HepG2 (cell line): ENCODE data around the gene LATS1. TPM values are rescaled to one million over a fixed set of nuclear protein-coding genes. Genes with fewer than 3 reads are reported as not detected.

Source experiments
- CHCHD3 ChIP-seq: sonication (generic); formaldehyde crosslinking; IDR thresholded peaks from 2 replicates; pipeline ENCODE4 v1.8.0; 2022; ENCODE audit warnings: mild to moderate bottlenecking, missing genetic modification reagents, moderate library complexity
- KDM5B ChIP-seq: sonication (generic); formaldehyde crosslinking; IDR thresholded peaks from 2 replicates; pipeline ENCODE4 v1.4.0; 2020; ENCODE audit warnings: missing genetic modification reagents, mild to moderate bottlenecking, borderline replicate concordance
- KMT2A ChIP-seq: sonication (generic); formaldehyde crosslinking; IDR thresholded peaks from 2 replicates; pipeline ENCODE4 v1.4.0; 2020; ENCODE audit warnings: missing genetic modification reagents
- PHF8 ChIP-seq: sonication (generic); formaldehyde crosslinking; IDR thresholded peaks from 2 replicates; pipeline ENCODE4 v1.5.0; 2020; ENCODE audit warnings: missing genetic modification reagents
- RFXAP ChIP-seq: sonication (generic); formaldehyde crosslinking; IDR thresholded peaks from 2 replicates; pipeline ENCODE4 v1.4.0; 2020; ENCODE audit warnings: missing genetic modification reagents, borderline replicate concordance
- SIX4 ChIP-seq: sonication (generic); formaldehyde crosslinking; IDR thresholded peaks from 2 replicates; pipeline ENCODE4 v1.4.0; 2020; ENCODE audit warnings: missing genetic modification reagents
- SP1 ChIP-seq, 2 experiments: fragments of 450-650 bp in 1 of 2; sonication (generic) in 1 of 2; formaldehyde crosslinking in 1 of 2; IDR thresholded peaks; 2 replicates each; pipeline versions ENCODE4 v1.4.0 to v1.6.1; 2016 to 2020; ENCODE audit warnings: missing genetic modification reagents in 1 of 2
- SYNCRIP ChIP-seq: fragments of 200-400 bp; formaldehyde crosslinking; IDR thresholded peaks from 2 replicates; pipeline ENCODE4 v1.6.1; 2018; ENCODE audit warnings: mild to moderate bottlenecking, low read depth, low read length; ENCODE audit not compliant: insufficient read depth
- TBX3 ChIP-seq: fragments of 450-650 bp; IDR thresholded peaks from 2 replicates; pipeline ENCODE4 v1.6.1; 2017; ENCODE audit warnings: antibody characterized with exemption, mild to moderate bottlenecking, inconsistent platforms, borderline replicate concordance
- ZBTB3 ChIP-seq: sonication (generic); formaldehyde crosslinking; IDR thresholded peaks from 2 replicates; pipeline ENCODE4 v1.4.0; 2020; ENCODE audit warnings: low read depth, mild to moderate bottlenecking, moderate library complexity, missing genetic modification reagents, borderline replicate concordance
- ZNF350 ChIP-seq: sonication (generic); formaldehyde crosslinking; IDR thresholded peaks from 2 replicates; pipeline ENCODE4 v1.4.0; 2020; ENCODE audit warnings: mild to moderate bottlenecking, low read depth, missing genetic modification reagents, borderline replicate concordance
- ZNF484 ChIP-seq: sonication (generic); formaldehyde crosslinking; IDR thresholded peaks from 2 replicates; pipeline ENCODE4 v1.5.1; 2020; ENCODE audit warnings: mild to moderate bottlenecking, low read depth, missing genetic modification reagents, borderline replicate concordance
- ZNF496 ChIP-seq: sonication (generic); formaldehyde crosslinking; IDR thresholded peaks from 2 replicates; pipeline ENCODE4 v1.8.1; 2023; ENCODE audit warnings: mild to moderate bottlenecking, moderate library complexity, missing genetic modification reagents; ENCODE audit not compliant: insufficient replicate concordance
- ZNF720 ChIP-seq: sonication (generic); formaldehyde crosslinking; IDR thresholded peaks from 2 replicates; pipeline ENCODE4 v1.4.0; 2020; ENCODE audit warnings: missing genetic modification reagents
- ZNF816 ChIP-seq: sonication (generic); formaldehyde crosslinking; IDR thresholded peaks from 2 replicates; pipeline ENCODE4 v1.8.0; 2022; ENCODE audit warnings: missing genetic modification reagents, mild to moderate bottlenecking, borderline replicate concordance
- ZNF891 ChIP-seq: sonication (generic); formaldehyde crosslinking; IDR thresholded peaks from 2 replicates; pipeline ENCODE4 v1.5.0; 2020; ENCODE audit warnings: mild to moderate bottlenecking, missing genetic modification reagents
- polyA plus RNA-seq, 8 experiments: library from polyadenylated mRNA; depleted of rRNA in 3 of 8; stranded (reverse) in 7 of 8; unstranded in 1 of 8; fragments of >200 nt; fragmentation: Illumina TruSeq in 4 of 8; extraction: Trizol in 4 of 8; gene quantifications; 2 replicates each; pipeline versions ENCODE4 v1.2.1 to v1.2.3, GENCODE V29; 2011 to 2016; ENCODE audit warnings: low read depth in 4 of 8, missing spikeins in 1 of 8, mixed read lengths in 1 of 8; ENCODE audit not compliant: insufficient read depth in 1 of 8
- total RNA-seq, 5 experiments: library from RNA; depleted of rRNA; stranded (reverse); fragments of >200 nt; fragmentation: Illumina TruSeq; extraction: Trizol; gene quantifications; 2 replicates each; pipeline ENCODE4 v1.2.3, GENCODE V29; 2016; ENCODE audit warnings: low read depth in 1 of 5
- TF ChIP-seq, protein P1 (sequence below): IDR thresholded peaks from 2 replicates; pipeline ENCODE4 v1.6.1; 2016; ENCODE audit warnings: low read depth, control low read depth
- TF ChIP-seq, protein P2 (sequence below): sonication (generic); formaldehyde crosslinking; IDR thresholded peaks from 2 replicates; pipeline ENCODE4 v1.4.0; 2020; ENCODE audit warnings: low read depth, mild to moderate bottlenecking, missing genetic modification reagents
- TF ChIP-seq, protein P3 (sequence below): sonication (generic); formaldehyde crosslinking; IDR thresholded peaks from 2 replicates; pipeline ENCODE4 v1.4.0; 2020; ENCODE audit warnings: missing genetic modification reagents, borderline replicate concordance
- TF ChIP-seq, protein P4 (sequence below): sonication (generic); formaldehyde crosslinking; IDR thresholded peaks from 2 replicates; pipeline ENCODE4 v1.8.0; 2022; ENCODE audit warnings: mild to moderate bottlenecking, missing genetic modification reagents, moderate library complexity
- TF ChIP-seq, protein P5 (sequence below): sonication (generic); formaldehyde crosslinking; IDR thresholded peaks from 2 replicates; pipeline ENCODE4 v1.8.1; 2023; ENCODE audit warnings: missing genetic modification reagents, inconsistent platforms, borderline replicate concordance

LATS1 gene
- total and polyA plus RNA-seq, 2 of the 13 experiments (the other 11 are each of a cell fraction or from before 2014, with no cell fraction given) = 9.9 to 12.6 TPM

DNA sequence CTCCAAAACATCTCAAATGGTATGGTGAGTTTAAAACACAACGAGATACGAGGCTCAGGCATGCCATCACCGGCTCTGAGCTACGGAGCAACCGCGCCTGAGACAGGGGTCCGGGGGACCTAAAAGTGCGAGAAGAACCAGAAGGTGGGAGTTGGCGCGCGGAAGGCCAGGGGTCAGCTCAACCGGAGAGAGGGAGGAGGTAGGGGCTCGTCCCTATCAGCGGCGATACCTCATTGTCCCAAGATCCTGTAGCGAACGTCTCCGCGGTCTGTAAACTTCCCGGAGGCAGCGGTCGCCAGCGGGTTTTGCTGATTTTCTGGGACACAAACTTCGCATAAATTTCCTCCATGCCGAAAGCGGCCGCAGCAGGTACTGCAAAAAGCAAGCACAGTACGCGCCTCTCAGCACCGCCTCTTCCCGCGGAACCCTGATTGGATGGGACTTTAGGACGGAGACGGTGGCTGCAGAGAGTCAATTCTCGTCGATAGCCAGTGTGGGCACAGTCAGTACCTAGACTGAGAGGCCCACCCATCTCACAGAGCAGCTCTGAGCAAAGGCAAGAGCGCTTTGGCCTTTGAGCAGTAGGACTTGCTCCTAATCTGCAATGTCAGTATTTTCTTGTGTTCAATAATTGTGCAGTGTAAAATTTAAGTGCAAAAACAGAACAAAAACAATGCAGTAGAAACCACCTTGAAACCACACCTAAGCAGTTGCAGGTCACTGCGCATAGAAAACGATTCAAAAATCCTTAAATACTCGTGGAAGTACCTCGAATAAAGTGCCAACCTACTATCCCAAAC lies 28.4 kb upstream of the LATS1 start, which contains the start of gene NUP43 (continued):
- TF ChIP-seq, protein P1, sequence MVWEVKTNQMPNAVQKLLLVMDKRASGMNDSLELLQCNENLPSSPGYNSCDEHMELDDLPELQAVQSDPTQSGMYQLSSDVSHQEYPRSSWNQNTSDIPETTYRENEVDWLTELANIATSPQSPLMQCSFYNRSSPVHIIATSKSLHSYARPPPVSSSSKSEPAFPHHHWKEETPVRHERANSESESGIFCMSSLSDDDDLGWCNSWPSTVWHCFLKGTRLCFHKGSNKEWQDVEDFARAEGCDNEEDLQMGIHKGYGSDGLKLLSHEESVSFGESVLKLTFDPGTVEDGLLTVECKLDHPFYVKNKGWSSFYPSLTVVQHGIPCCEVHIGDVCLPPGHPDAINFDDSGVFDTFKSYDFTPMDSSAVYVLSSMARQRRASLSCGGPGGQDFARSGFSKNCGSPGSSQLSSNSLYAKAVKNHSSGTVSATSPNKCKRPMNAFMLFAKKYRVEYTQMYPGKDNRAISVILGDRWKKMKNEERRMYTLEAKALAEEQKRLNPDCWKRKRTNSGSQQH (CRISPR knock-in tag) = 0 out of 2 replicates have a peak, but pooled peaks have one; percentile 74
- TF ChIP-seq ZBTB3 (peak; percentile 84; the same call in 1 of the 2 replicates), SYNCRIP (no peak), RFXAP (CRISPR knock-in tag) (no peak; the same call in 1 of the 2 replicates), ZNF350 (CRISPR knock-in tag) (peak; percentile 97), ZNF816 (CRISPR knock-in tag) (no peak), SP1 (IDR thresholded peaks at IDR 0.05) (no peak), SP1 (CRISPR knock-in tag; IDR thresholded peaks at IDR 0.05) (peak; percentile 69), CHCHD3 (CRISPR knock-in tag) (no peak), TBX3 (no peak), ZNF720 (CRISPR knock-in tag) (no peak), ZNF496 (CRISPR knock-in tag) (no peak), ZNF484 (CRISPR knock-in tag) (no peak), KDM5B (CRISPR knock-in tag) (peak; percentile 89; the same call in 1 of the 2 replicates), SIX4 (no peak), ZNF891 (peak; percentile 95), PHF8 (peak; percentile 94), KMT2A (CRISPR knock-in tag) (peak; percentile 99)
- TF ChIP-seq, protein P2, sequence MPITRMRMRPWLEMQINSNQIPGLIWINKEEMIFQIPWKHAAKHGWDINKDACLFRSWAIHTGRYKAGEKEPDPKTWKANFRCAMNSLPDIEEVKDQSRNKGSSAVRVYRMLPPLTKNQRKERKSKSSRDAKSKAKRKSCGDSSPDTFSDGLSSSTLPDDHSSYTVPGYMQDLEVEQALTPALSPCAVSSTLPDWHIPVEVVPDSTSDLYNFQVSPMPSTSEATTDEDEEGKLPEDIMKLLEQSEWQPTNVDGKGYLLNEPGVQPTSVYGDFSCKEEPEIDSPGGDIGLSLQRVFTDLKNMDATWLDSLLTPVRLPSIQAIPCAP (CRISPR knock-in tag) = no peak
- TF ChIP-seq, protein P3, sequence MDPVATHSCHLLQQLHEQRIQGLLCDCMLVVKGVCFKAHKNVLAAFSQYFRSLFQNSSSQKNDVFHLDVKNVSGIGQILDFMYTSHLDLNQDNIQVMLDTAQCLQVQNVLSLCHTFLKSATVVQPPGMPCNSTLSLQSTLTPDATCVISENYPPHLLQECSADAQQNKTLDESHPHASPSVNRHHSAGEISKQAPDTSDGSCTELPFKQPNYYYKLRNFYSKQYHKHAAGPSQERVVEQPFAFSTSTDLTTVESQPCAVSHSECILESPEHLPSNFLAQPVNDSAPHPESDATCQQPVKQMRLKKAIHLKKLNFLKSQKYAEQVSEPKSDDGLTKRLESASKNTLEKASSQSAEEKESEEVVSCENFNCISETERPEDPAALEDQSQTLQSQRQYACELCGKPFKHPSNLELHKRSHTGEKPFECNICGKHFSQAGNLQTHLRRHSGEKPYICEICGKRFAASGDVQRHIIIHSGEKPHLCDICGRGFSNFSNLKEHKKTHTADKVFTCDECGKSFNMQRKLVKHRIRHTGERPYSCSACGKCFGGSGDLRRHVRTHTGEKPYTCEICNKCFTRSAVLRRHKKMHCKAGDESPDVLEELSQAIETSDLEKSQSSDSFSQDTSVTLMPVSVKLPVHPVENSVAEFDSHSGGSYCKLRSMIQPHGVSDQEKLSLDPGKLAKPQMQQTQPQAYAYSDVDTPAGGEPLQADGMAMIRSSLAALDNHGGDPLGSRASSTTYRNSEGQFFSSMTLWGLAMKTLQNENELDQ = no peak
- TF ChIP-seq, protein P4, sequence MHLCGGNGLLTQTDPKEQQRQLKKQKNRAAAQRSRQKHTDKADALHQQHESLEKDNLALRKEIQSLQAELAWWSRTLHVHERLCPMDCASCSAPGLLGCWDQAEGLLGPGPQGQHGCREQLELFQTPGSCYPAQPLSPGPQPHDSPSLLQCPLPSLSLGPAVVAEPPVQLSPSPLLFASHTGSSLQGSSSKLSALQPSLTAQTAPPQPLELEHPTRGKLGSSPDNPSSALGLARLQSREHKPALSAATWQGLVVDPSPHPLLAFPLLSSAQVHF (CRISPR knock-in tag) = no peak
- TF ChIP-seq, protein P5, sequence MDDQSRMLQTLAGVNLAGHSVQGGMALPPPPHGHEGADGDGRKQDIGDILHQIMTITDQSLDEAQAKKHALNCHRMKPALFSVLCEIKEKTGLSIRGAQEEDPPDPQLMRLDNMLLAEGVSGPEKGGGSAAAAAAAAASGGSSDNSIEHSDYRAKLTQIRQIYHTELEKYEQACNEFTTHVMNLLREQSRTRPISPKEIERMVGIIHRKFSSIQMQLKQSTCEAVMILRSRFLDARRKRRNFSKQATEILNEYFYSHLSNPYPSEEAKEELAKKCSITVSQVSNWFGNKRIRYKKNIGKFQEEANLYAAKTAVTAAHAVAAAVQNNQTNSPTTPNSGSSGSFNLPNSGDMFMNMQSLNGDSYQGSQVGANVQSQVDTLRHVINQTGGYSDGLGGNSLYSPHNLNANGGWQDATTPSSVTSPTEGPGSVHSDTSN (CRISPR knock-in tag) = no peak
